Type B pancreatic cell (in vitro differentiated cells): Measurements from ENCODE around the gene CDK17. TPM values are rescaled to one million over a fixed set of nuclear protein-coding genes. Genes with fewer than 3 reads are reported as not detected.

Experiments
- DNase-seq: peaks from one replicate; pipeline ENCODE4 v3.0.0; 2021; ENCODE audit warnings: mixed read lengths; ENCODE audit not compliant: unreplicated experiment; ENCODE audit errors: extremely low spot score
- H3K27ac Mint-ChIP-seq: 2 replicates; pipeline ENCODE4 v1.8.0; 2021; ENCODE audit warnings: mild to moderate bottlenecking, mixed read lengths
- H3K27me3 Mint-ChIP-seq: 2 replicates; pipeline ENCODE4 v1.8.0; 2021; ENCODE audit warnings: mixed read lengths
- H3K36me3 Mint-ChIP-seq: 2 replicates; pipeline ENCODE4 v1.8.0; 2021; ENCODE audit warnings: mixed read lengths
- H3K4me1 Mint-ChIP-seq: one replicate; pipeline ENCODE4 v1.8.0; 2021; ENCODE audit warnings: mixed read lengths; ENCODE audit not compliant: unreplicated experiment
- H3K4me3 Mint-ChIP-seq: 2 replicates; pipeline ENCODE4 v1.8.0; 2021; ENCODE audit warnings: mild to moderate bottlenecking, mixed read lengths
- H3K9me3 Mint-ChIP-seq: 2 replicates; pipeline ENCODE4 v1.8.0; 2021; ENCODE audit warnings: mixed read lengths
- total RNA-seq: library from RNA; stranded (reverse); gene quantifications from 2 replicates; pipeline ENCODE4 v1.2.1, GENCODE V29; 2021; ENCODE audit warnings: low replicate concordance
- TF ChIP-seq, protein P1 (sequence below): fragments of 200-600 bp; sonication (generic); conservative IDR thresholded peaks from 2 replicates; pipeline ENCODE4 v1.5.0; 2021; ENCODE audit warnings: antibody characterized with exemption, mild to moderate bottlenecking

Gene CDK17
- total RNA-seq, 1 donor from 2014 or later = 25.2 TPM

- H3K27me3 Mint-ChIP-seq = no peaks in the 10 kb centered on the region
- TF ChIP-seq, protein P1, sequence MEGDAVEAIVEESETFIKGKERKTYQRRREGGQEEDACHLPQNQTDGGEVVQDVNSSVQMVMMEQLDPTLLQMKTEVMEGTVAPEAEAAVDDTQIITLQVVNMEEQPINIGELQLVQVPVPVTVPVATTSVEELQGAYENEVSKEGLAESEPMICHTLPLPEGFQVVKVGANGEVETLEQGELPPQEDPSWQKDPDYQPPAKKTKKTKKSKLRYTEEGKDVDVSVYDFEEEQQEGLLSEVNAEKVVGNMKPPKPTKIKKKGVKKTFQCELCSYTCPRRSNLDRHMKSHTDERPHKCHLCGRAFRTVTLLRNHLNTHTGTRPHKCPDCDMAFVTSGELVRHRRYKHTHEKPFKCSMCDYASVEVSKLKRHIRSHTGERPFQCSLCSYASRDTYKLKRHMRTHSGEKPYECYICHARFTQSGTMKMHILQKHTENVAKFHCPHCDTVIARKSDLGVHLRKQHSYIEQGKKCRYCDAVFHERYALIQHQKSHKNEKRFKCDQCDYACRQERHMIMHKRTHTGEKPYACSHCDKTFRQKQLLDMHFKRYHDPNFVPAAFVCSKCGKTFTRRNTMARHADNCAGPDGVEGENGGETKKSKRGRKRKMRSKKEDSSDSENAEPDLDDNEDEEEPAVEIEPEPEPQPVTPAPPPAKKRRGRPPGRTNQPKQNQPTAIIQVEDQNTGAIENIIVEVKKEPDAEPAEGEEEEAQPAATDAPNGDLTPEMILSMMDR = no peak
- H3K27ac Mint-ChIP-seq = no peak overlapping the region
- H3K4me1 Mint-ChIP-seq = peaks cover 14% of the 10 kb centered on the region
- peaks cover 4% of the 10 kb centered on the region for H3K36me3 Mint-ChIP-seq
- no peaks in the 10 kb centered on the region for H3K9me3 Mint-ChIP-seq
- no peak for DNase-seq
- H3K4me3 Mint-ChIP-seq = no peak overlapping the region
These were observed 33.9 kb downstream of the CDK17 start for GRCh38 chr12:96366381-96366654.

GRCh38 chr12:96365604-96366380 lies 34.4 kb downstream of the CDK17 start:
- H3K27me3 Mint-ChIP-seq = no peaks in the 10 kb centered on the region
- H3K27ac Mint-ChIP-seq = no peak overlapping the region
- TF ChIP-seq, protein P1 = no peak
- no peak for DNase-seq
- H3K4me1 Mint-ChIP-seq = peaks cover 14% of the 10 kb centered on the region
- H3K4me3 Mint-ChIP-seq = no peak overlapping the region
- H3K9me3 Mint-ChIP-seq = no peaks in the 10 kb centered on the region
- H3K36me3 Mint-ChIP-seq = peaks cover 4% of the 10 kb centered on the region

GRCh38 chr12:96364092-96364700 lies 36.0 kb downstream of the CDK17 start:
- H3K9me3 Mint-ChIP-seq = no peaks in the 10 kb centered on the region
- TF ChIP-seq, protein P1 = no peak
- no peak for DNase-seq
- no peaks in the 10 kb centered on the region for H3K27me3 Mint-ChIP-seq
- no peak overlapping the region for H3K4me3 Mint-ChIP-seq
- peaks cover 4% of the 10 kb centered on the region for H3K36me3 Mint-ChIP-seq
- peaks cover 16% of the 10 kb centered on the region for H3K4me1 Mint-ChIP-seq
- H3K27ac Mint-ChIP-seq = no peak overlapping the region

DNA sequence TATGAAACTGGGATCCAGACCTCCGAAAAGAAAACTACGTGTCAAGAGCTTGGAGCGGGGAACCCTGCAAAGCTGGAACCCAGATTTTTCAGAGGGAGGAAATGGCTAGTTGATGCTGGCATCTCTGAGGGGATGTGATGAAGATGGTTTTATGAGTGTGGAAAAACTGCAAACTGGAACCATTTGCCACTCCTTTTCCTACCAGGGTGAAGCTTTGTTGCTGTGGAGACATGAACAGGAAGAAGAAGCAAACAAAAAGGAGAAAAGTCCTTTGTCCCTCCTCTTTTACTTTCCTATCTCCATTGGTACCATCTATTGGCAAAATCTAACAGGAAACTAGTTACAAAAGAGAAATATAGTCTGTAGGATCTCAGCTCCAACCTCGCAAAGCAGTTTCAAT lies 39.2 kb downstream of the CDK17 start:
- Mint-ChIP-seq H3K27ac (no peak overlapping the region), H3K4me3 (no peak overlapping the region), H3K9me3 (no peaks in the 10 kb centered on the region), H3K36me3 (peaks cover under 1% of the 10 kb centered on the region), H3K4me1 (peaks cover 7% of the 10 kb centered on the region), H3K27me3 (no peaks in the 10 kb centered on the region)
- TF ChIP-seq, protein P1 = no peak
- DNase-seq = no peak

- H3K9me3 Mint-ChIP-seq = no peaks in the 10 kb centered on the region
- no peaks in the 10 kb centered on the region for H3K36me3 Mint-ChIP-seq
- no peak overlapping the region for H3K27ac Mint-ChIP-seq
- TF ChIP-seq, protein P1 = no peak
- H3K27me3 Mint-ChIP-seq = no peaks in the 10 kb centered on the region
- DNase-seq = no peak
- H3K4me3 Mint-ChIP-seq = no peak overlapping the region
- H3K4me1 Mint-ChIP-seq = peaks cover 7% of the 10 kb centered on the region
These were observed 39.7 kb downstream of the CDK17 start for GRCh38 chr12:96360550-96360949.
